GM06990 (cell line): ENCODE results near the gene RFX1.

Experiments
- DNase-seq: peaks from one replicate; pipeline ENCODE4 v3.0.0-alpha.2; 2011; ENCODE audit not compliant: insufficient read length; ENCODE audit errors: extremely low read depth
- H3K27me3 ChIP-seq: replicated peaks from 2 replicates; pipeline ENCODE4 v1.6.0; 2011; ENCODE audit warnings: low read length; ENCODE audit not compliant: control insufficient read depth, insufficient read depth
- H3K36me3 ChIP-seq: 2 replicates; pipeline ENCODE4 v1.5.1; 2011; ENCODE audit warnings: low read length; ENCODE audit not compliant: control insufficient read depth, insufficient read depth
- H3K4me3 ChIP-seq: replicated peaks from 2 replicates; pipeline ENCODE4 v1.5.1; 2011; ENCODE audit warnings: low read depth, mild to moderate bottlenecking, control low read depth, low read length
- CTCF ChIP-seq: IDR thresholded peaks from 2 replicates; pipeline ENCODE4 v1.5.1; 2011; ENCODE audit warnings: low read length, control low read depth, mild to moderate bottlenecking, inconsistent platforms; ENCODE audit not compliant: insufficient read depth, poor library complexity, severe bottlenecking

Gene RFX1

DNA sequence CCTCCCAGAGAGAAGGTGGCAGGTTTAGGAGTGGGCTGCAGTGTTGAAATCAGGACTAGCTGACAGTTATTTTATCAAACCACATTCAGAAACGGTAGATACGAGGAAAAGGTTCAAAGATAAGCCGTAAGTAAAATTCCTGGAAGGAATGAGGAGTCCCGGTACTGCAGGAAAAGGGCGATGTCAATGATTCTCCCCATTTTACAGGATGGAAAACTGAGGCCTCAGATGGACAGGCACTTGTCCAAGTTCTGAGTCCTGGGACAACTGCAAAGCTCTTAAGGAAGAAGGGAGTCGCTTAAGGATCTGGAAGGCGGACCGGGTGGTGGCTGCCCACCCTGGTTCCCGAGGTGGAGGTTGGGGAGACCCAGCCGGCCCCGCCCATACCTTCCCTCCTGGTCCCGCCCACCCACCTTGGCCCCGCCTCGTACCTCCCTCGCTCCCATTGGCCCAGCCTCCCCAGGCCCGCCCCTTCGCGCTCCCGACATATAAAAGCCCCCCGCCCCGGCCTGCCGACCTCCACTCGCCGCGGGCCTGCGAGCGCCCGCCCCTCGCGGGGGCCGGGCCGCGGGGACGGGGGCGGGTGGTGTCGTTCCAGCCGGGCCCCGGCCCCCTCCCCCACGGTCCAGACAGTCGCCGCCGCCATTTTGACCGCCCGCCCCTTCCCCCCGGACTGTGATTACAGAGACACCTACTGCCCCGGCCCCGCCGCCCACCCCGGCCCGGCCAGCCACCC is 603 bp downstream of the RFX1 start:
- Histone ChIP-seq H3K36me3 (no peaks in the 10 kb centered on the region), H3K27me3 (no peaks in the 10 kb centered on the region), H3K4me3 (peak overlapping the region; percentile 84)
- peak; percentile 89 for DNase-seq
- TF ChIP-seq CTCF = no peak

DNA sequence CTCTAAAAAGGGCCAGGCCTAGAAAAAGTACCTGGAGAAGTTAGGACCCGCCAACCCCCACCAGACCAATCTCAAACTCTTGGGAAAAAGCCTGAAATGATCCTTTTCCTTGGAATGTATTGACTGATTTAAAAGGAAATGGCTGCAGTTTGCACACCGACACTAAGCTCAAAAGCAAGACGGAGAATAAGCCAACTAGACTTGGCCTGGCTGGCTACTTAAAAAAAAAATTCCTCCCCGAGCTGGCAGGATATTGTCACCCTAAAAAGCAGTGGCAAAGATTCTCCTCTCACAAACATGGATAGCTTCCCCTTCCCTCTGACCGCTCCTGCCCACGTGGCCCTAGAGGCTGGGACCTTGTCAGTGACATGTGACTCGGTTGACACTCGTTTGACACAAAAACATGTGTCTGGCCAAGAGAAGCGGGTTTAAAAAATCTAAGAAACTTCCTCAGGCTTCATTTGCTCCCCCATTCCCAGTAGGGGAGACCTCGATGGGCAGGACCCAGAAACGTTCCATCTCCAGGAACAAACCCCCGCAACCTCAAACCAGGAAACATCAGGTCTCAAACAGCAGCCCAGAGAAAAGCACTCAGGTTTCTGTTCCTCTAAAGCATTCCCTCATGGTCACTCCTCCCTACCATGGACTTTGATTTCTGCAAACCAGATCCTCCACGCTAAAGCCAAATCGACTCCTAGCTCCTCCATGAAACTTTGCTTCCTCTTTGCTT is 1.3 kb downstream of the RFX1 start:
- no peak for TF ChIP-seq CTCF
- H3K4me3 ChIP-seq = peak overlapping the region; percentile 84
- DNase-seq = no peak
- no peaks in the 10 kb centered on the region for H3K27me3 ChIP-seq
- H3K36me3 ChIP-seq = no peaks in the 10 kb centered on the region

DNA sequence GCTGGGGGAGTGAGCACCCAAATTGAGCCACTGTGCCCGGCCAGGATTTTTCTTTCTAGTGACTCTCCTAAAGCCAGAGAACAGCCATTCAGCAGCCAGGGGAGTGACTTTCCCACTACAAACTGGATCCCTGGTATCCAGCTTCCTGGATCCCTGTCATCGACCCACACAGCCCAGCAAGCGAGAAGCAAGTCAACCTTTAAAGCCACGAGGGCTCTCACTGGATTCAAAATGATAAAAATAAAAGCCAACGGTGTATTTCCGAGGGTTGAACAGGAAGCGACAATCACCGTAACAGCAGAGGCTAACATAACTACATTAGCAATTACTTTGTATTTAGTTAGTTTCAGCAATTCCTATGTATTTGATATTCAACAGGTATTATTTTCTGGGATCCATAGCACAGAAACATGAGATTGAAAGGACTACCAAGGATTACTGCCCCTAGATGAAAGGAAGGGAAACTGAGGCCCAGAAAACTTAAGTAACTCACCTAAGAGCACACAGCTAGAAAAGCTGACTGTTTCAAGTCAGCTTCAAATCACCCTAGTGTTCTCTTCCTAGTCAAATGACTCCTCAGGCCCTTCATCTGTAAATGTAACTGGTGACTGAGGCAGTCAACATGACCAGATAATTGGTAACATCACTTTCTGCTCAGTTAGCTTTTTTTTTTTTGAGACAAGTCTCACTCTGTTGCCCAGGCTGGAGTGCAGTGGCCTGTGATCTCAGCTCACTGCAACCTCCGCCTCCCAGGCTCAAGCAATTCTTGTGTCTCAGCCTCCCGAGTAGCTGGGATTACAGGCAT is 2.7 kb downstream of the RFX1 start:
- Histone ChIP-seq H3K4me3 (no peak overlapping the region), H3K27me3 (no peaks in the 10 kb centered on the region), H3K36me3 (no peaks in the 10 kb centered on the region; the same call in 1 of the 2 replicates)
- no peak for TF ChIP-seq CTCF
- DNase-seq = peak; percentile 51

DNA sequence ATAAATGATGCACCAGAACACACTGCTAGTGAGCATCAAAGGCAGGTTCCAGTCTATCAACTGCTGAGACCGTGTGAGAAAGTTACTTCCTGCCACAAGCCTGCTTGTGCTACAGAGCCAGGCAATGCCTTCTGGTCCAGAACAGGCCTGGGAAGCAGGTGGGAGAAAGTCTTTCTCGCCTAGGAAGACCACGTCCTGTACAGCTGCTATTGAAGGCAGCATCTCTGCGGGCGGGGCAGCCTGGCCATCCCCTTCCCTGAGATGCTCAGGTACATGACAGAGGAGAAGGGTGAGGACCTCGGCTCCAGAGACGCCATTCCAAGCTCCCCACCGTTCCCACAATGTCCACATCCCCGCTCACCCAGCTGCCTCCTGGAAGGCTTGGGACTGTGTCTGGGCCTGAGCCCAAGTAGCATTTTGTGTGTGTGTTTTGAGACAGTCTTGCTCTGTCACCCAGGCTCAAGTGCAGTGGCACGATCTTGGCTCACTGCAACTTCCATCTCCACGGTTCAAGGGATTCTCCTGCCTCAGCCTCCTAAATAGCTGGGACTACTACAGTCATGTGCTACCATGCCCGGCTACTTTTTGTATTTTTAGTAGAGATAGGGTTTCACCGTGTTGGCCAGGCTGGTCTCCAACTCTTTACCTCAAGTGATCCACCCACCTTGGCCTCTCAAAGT is 3.4 kb downstream of the RFX1 start:
- Histone ChIP-seq H3K4me3 (no peak overlapping the region), H3K27me3 (no peaks in the 10 kb centered on the region), H3K36me3 (no peaks in the 10 kb centered on the region; the same call in 1 of the 2 replicates)
- DNase-seq = no peak
- TF ChIP-seq CTCF = no peak

- Histone ChIP-seq H3K27me3 (no peaks in the 10 kb centered on the region), H3K4me3 (no peak overlapping the region), H3K36me3 (no peaks in the 10 kb centered on the region; the same call in 1 of the 2 replicates)
- TF ChIP-seq CTCF = no peak
- no peak for DNase-seq
Measured at GRCh38 chr19:14000691-14001375, 5.3 kb downstream of the RFX1 start.
